Measurements from ENCODE around the gene CAMK2N1.

DNA sequence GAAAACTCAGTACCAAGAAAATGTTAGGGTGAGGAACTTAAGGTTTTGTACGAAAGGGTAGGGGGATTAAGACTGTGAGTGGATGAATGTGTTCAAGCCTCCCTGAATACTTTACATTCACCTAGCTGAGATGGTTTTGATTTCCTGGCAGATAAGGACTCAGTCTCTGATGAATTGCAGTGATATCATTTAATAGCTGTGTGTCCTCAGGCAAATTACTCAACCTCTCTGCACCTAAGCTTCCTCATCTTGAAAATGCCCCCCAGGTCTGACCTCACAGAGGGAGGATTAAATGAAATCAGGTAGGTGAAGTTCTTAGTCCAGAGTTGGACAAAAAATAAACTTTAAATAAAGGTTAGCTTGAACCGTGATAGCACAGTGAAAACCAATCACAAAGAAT, 48.4 kb downstream of the CAMK2N1 start:
- TF ChIP-seq TCF12 (IDR thresholded peaks at IDR 0.05; ENCODE audit: low read depth, low read length) (no peak), PAX5 (IDR thresholded peaks at IDR 0.05; ENCODE audit: borderline replicate concordance, low read depth, low read length) (no peak), SPI1 (IDR thresholded peaks at IDR 0.05; ENCODE audit: borderline replicate concordance, insufficient read depth, low read depth, low read length) (no peak), POLR2A (IDR thresholded peaks at IDR 0.05; ENCODE audit: low read depth, low read length) (no peak), YBX1 (IDR thresholded peaks at IDR 0.05) (no peak), ESRRA (IDR thresholded peaks at IDR 0.05; ENCODE audit: low read length) (no peak), TAF1 (IDR thresholded peaks at IDR 0.05; ENCODE audit: borderline replicate concordance, low read depth, low read length) (no peak), SMC3 (IDR thresholded peaks at IDR 0.05; ENCODE audit: borderline replicate concordance, low read length) (no peak)
- TF ChIP-seq, protein P1, sequence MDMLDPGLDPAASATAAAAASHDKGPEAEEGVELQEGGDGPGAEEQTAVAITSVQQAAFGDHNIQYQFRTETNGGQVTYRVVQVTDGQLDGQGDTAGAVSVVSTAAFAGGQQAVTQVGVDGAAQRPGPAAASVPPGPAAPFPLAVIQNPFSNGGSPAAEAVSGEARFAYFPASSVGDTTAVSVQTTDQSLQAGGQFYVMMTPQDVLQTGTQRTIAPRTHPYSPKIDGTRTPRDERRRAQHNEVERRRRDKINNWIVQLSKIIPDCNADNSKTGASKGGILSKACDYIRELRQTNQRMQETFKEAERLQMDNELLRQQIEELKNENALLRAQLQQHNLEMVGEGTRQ (IDR thresholded peaks at IDR 0.05; ENCODE audit: borderline replicate concordance, low read depth, low read length), result no peak
- TF ChIP-seq, protein P2, sequence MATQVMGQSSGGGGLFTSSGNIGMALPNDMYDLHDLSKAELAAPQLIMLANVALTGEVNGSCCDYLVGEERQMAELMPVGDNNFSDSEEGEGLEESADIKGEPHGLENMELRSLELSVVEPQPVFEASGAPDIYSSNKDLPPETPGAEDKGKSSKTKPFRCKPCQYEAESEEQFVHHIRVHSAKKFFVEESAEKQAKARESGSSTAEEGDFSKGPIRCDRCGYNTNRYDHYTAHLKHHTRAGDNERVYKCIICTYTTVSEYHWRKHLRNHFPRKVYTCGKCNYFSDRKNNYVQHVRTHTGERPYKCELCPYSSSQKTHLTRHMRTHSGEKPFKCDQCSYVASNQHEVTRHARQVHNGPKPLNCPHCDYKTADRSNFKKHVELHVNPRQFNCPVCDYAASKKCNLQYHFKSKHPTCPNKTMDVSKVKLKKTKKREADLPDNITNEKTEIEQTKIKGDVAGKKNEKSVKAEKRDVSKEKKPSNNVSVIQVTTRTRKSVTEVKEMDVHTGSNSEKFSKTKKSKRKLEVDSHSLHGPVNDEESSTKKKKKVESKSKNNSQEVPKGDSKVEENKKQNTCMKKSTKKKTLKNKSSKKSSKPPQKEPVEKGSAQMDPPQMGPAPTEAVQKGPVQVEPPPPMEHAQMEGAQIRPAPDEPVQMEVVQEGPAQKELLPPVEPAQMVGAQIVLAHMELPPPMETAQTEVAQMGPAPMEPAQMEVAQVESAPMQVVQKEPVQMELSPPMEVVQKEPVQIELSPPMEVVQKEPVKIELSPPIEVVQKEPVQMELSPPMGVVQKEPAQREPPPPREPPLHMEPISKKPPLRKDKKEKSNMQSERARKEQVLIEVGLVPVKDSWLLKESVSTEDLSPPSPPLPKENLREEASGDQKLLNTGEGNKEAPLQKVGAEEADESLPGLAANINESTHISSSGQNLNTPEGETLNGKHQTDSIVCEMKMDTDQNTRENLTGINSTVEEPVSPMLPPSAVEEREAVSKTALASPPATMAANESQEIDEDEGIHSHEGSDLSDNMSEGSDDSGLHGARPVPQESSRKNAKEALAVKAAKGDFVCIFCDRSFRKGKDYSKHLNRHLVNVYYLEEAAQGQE (IDR thresholded peaks at IDR 0.05; ENCODE audit: low read depth, low read length), result no peak
- TF ChIP-seq, protein P3, sequence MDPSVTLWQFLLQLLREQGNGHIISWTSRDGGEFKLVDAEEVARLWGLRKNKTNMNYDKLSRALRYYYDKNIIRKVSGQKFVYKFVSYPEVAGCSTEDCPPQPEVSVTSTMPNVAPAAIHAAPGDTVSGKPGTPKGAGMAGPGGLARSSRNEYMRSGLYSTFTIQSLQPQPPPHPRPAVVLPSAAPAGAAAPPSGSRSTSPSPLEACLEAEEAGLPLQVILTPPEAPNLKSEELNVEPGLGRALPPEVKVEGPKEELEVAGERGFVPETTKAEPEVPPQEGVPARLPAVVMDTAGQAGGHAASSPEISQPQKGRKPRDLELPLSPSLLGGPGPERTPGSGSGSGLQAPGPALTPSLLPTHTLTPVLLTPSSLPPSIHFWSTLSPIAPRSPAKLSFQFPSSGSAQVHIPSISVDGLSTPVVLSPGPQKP (IDR thresholded peaks at IDR 0.05; ENCODE audit: low read depth, low read length), result no peak
- TF ChIP-seq, protein P4, sequence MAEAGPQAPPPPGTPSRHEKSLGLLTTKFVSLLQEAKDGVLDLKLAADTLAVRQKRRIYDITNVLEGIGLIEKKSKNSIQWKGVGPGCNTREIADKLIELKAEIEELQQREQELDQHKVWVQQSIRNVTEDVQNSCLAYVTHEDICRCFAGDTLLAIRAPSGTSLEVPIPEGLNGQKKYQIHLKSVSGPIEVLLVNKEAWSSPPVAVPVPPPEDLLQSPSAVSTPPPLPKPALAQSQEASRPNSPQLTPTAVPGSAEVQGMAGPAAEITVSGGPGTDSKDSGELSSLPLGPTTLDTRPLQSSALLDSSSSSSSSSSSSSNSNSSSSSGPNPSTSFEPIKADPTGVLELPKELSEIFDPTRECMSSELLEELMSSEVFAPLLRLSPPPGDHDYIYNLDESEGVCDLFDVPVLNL (IDR thresholded peaks at IDR 0.05; ENCODE audit: low read depth, low read length), result no peak
